Parathyroid adenoma (tissue), 2 donors: Measurements from ENCODE around the gene SLC43A3.

ENCODE experiments used
- H2AFZ ChIP-seq: fragments of 300-600 bp; sonication (generic); one replicate; pipeline ENCODE4 v1.7.0; 2017; ENCODE audit warnings: antibody characterized with exemption, mild to moderate bottlenecking
- H3K27ac ChIP-seq: fragments of 300-600 bp; sonication (generic); one replicate; pipeline ENCODE4 v1.7.0; 2017
- H3K27me3 ChIP-seq: fragments of 300-600 bp; sonication (generic); one replicate; pipeline ENCODE4 v1.7.0; 2017; ENCODE audit warnings: low read length; ENCODE audit not compliant: control insufficient read depth, insufficient read depth
- H3K36me3 ChIP-seq: fragments of 300-600 bp; sonication (generic); one replicate; pipeline ENCODE4 v1.7.0; 2017; ENCODE audit warnings: low read length; ENCODE audit not compliant: control insufficient read depth, insufficient read depth
- H3K4me1 ChIP-seq: fragments of 300-600 bp; sonication (generic); one replicate; pipeline ENCODE4 v1.7.0; 2017; ENCODE audit warnings: control low read depth
- H3K4me2 ChIP-seq: fragments of 300-600 bp; sonication (generic); one replicate; pipeline ENCODE4 v1.7.0; 2017; ENCODE audit warnings: low read length
- H3K4me3 ChIP-seq: fragments of 300-600 bp; sonication (generic); one replicate; pipeline ENCODE4 v1.7.0; 2017; ENCODE audit warnings: low read depth, low read length
- H3K79me2 ChIP-seq: fragments of 300-600 bp; sonication (generic); one replicate; pipeline ENCODE4 v1.7.0; 2017; ENCODE audit warnings: control low read depth
- H3K9ac ChIP-seq: fragments of 300-600 bp; sonication (generic); one replicate; pipeline ENCODE4 v1.7.0; 2017; ENCODE audit warnings: mild to moderate bottlenecking
- H3K9me3 ChIP-seq: fragments of 300-600 bp; sonication (generic); one replicate; pipeline ENCODE4 v1.7.0; 2017; ENCODE audit warnings: low read length; ENCODE audit not compliant: control insufficient read depth
- TF ChIP-seq, protein P1 (sequence below): fragments of 300-600 bp; sonication (generic); IDR thresholded peaks from one replicate; pipeline ENCODE4 v1.7.0; 2017; ENCODE audit warnings: antibody characterized with exemption, mild to moderate bottlenecking
- donor health status: primary hyperparathyroidism.

SLC43A3 gene

DNA sequence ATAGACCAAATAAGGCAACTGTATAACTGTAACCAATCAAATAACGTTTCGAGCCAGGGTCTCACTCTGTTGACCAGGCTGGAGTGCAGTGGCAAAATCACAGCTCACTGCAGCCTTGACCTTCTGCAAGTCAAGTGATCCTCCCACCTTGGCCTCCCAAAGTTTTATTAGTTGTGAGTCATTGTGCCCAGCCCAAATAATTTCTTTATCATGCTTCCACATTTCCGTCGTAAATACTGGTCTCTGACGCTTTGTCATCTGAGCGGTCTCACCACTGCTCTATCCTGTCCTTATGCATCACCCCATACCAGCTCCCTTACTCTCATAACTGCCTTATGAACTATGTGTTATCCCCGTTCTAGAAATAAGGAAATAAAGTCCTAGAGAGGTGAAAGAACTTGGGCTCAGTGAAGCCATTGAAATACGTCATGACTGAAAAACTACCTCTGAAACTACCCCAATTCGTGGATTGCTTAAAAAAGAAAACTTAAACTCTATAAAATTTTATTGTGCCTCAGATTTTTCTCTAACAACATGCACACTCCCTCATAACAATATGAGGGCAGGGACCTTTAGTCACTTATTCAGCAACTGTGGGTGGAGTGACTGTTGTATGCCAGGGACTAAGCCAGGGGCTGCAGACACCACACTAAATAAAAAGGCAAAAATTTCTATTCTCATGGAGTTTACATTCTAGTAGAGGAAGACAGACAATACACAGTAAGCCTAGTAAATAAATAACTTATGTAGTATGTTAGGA, 17.6 kb upstream of the SLC43A3 start:
- Histone ChIP-seq H3K27me3 (no peaks in the 10 kb centered on the region), H3K27ac (no peak overlapping the region), H3K36me3 (no peaks in the 10 kb centered on the region), H3K9ac (no peak overlapping the region), H3K9me3 (no peaks in the 10 kb centered on the region), H3K79me2 (no peaks in the 10 kb centered on the region), H2AFZ (no peak overlapping the region), H3K4me3 (no peak overlapping the region), H3K4me1 (no peaks in the 10 kb centered on the region), H3K4me2 (no peak overlapping the region)
- TF ChIP-seq, protein P1, sequence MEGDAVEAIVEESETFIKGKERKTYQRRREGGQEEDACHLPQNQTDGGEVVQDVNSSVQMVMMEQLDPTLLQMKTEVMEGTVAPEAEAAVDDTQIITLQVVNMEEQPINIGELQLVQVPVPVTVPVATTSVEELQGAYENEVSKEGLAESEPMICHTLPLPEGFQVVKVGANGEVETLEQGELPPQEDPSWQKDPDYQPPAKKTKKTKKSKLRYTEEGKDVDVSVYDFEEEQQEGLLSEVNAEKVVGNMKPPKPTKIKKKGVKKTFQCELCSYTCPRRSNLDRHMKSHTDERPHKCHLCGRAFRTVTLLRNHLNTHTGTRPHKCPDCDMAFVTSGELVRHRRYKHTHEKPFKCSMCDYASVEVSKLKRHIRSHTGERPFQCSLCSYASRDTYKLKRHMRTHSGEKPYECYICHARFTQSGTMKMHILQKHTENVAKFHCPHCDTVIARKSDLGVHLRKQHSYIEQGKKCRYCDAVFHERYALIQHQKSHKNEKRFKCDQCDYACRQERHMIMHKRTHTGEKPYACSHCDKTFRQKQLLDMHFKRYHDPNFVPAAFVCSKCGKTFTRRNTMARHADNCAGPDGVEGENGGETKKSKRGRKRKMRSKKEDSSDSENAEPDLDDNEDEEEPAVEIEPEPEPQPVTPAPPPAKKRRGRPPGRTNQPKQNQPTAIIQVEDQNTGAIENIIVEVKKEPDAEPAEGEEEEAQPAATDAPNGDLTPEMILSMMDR: no peak

DNA sequence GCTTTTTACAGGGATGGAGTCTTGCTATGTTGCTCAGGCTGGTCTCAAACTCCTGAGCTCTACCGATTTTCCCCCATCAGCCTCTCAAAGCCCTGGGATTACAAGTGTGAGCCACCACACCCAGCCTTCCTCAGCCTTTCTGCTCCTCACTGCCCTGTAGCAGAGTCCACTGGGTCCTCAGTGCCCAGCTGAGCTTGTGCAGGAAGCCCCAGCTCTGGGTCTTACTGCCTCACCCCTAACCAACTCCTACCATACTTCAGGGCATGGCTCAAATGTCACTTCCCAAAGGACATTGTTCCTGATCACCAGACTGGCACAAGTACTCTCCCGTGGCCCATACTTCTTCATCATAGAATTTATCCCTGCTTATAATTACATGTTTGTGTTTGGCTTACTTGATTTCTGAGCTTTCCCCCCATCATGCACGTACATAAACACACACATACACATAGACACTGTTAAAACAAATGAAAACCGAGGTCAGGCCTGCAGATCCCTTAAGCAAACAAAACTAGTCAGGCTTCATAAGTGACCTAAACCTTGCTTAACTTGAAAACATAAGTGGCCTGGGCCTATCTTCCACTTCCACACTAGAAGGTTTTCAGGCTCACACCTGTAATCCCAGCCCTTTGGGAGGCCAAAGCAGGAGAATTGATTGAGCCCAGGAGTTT, 14.0 kb upstream of the SLC43A3 start:
- TF ChIP-seq, protein P1: no peak
- Histone ChIP-seq H3K4me2 (no peak overlapping the region), H3K9ac (no peak overlapping the region), H2AFZ (no peak overlapping the region), H3K27ac (no peak overlapping the region), H3K4me3 (no peak overlapping the region), H3K9me3 (no peaks in the 10 kb centered on the region), H3K36me3 (no peaks in the 10 kb centered on the region), H3K4me1 (no peaks in the 10 kb centered on the region), H3K27me3 (no peaks in the 10 kb centered on the region), H3K79me2 (no peaks in the 10 kb centered on the region)

GRCh38 chr11:57439786-57440185, 12.9 kb upstream of the SLC43A3 start:
- Histone ChIP-seq H3K9me3 (no peaks in the 10 kb centered on the region), H3K4me3 (no peak overlapping the region), H3K27ac (no peak overlapping the region), H3K9ac (no peak overlapping the region), H3K79me2 (no peaks in the 10 kb centered on the region), H2AFZ (no peak overlapping the region), H3K4me1 (no peaks in the 10 kb centered on the region), H3K4me2 (no peak overlapping the region), H3K36me3 (no peaks in the 10 kb centered on the region), H3K27me3 (no peaks in the 10 kb centered on the region)
- TF ChIP-seq, protein P1: no peak

DNA sequence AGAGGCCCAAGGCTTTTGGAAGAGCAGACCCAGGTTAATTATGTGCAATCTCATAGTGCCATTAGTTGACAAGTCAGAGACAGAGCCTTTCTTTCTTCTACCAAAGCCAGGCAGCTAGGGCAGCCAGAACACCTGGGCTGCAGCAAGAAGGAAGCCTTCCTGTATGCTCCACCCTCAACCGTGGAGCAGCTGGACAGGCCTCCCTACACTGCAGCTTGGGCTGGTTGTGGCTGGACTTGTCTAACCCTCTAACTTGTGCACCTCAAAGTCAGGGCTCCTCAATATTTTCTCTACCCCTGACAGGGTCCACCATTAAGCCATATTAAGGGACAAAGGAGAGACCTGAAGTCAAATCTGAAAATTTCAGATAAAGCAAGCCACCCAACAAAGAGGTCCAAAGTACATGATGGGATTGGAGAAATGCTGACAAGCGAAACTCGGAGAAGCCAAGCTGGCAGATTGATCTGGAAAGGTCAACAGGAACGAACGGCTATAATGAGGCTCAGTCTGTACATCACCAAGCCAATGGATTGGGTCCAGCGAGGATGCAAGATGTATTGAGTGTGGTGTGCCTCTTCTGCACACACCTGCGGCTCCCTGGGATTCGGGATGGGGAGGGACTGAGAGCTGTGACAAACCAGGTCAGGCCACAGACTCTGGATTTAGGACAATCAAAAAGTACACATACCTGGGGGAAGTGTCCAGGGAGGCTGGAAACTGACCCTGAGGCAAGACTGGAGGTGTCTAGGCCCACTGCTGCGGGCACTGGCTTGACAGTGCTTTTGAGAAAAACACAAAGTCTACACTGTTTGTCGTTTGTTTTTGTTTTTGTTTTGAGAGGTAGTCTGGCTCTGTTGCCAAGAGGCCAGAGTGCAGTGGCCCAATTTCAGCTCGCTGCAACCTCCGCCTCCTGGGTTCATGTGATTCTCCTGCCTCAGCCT, 11.7 kb upstream of the SLC43A3 start:
- TF ChIP-seq, protein P1: no peak
- Histone ChIP-seq H3K4me3 (no peak overlapping the region), H3K27me3 (no peaks in the 10 kb centered on the region), H3K36me3 (no peaks in the 10 kb centered on the region), H3K79me2 (no peaks in the 10 kb centered on the region), H3K27ac (no peak overlapping the region), H2AFZ (no peak overlapping the region), H3K9ac (no peak overlapping the region), H3K4me1 (no peaks in the 10 kb centered on the region), H3K9me3 (no peaks in the 10 kb centered on the region), H3K4me2 (no peak overlapping the region)
